Stimulated activated CD8-positive, alpha-beta memory T cell treated with anti-CD3 and anti-CD28 coated beads, Interleukin-12 subunit alpha, Interleukin-12 subunit beta, amount 100 ng/mL, for 24 hours (primary cell): Measurements from ENCODE around the gene MYO7A.

Experiments
- DNase-seq: peaks from one replicate; pipeline ENCODE4 v3.0.0-alpha.2; 2020; ENCODE audit errors: extremely low read depth

The MYO7A gene

GRCh38 chr11:77127235-77127911 is 673 bp upstream of the MYO7A start:
- no peak for DNase-seq

- no peak for DNase-seq
These were observed 1.2 kb downstream of the MYO7A start for GRCh38 chr11:77129069-77129841.

- DNase-seq, result no peak
These were observed 2.1 kb downstream of the MYO7A start for GRCh38 chr11:77129842-77130756.

DNA sequence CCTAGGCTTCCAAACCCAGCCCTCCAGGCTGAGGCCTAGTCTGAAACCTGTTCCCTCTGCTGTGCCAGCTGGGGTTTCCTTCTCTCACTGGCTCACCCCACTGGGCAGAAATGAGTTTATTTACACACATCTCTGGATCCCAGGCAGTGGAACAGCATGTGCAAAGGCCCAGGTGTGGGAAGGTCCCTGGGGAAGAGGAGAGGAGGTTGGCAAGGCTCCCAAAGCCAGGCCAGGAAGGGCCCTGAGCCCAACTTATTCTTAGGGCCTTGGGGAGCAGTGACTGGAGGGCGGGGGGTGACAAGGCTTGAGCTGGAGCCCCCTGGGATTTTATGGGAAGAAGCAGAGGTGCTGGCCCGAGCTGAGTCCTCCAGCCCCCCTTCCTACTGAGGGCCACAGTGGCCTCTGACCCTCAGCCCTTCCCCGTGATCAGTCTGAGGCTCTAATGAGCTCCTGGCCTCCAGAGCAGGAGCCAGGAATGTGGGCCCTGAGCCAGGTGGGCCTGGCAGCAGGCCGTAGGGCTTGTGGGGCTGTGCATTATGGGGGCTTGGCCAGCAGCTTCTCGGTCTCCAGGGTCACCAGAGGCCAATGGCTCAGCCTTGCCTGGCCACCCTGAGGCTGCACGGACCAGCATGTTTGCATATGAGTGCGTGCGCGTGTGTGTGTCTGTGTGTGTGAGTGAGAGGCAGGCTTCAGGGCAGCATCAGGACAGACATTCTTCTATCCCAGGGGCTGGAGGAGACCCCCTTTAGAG is 2.9 kb downstream of the MYO7A start:
- DNase-seq, result no peak

GRCh38 chr11:77131560-77131959 is 3.5 kb downstream of the MYO7A start:
- no peak for DNase-seq

- no peak for DNase-seq
These were observed 7.0 kb downstream of the MYO7A start for GRCh38 chr11:77135069-77135468.

GRCh38 chr11:77136074-77136473 is 8.0 kb downstream of the MYO7A start:
- no peak for DNase-seq

DNA sequence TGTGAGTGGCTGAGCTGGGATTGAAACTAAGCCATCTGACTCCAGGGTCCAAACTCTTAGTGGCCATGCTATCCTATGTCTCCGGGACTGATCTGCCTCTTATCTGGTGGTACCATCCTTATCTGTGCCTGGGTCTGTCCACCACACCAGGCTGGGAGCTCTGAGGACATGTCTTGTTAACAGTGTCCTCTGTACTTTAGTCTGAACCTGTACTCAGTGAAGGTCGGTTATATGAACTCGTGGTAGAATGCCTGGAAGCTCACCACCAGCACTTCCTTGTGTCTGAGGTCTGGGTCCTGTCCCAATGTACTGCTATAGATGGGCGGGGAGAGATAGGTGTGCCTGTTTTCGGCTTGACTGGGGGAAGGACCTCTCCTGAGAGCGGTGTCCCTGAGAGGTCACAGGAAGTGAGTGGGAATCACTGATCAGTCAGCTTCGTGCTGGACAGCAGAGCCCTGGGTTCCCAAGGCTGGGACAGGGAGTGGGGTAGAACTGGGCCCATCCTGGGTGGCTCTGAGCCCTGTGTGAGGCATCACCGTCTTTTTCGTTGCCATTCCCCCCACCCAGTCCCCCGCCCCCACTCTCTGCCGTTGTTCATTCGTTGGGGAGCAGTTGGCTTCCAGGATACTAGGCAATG is 8.9 kb downstream of the MYO7A start:
- no peak for DNase-seq

GRCh38 chr11:77137421-77137820 is 9.4 kb downstream of the MYO7A start:
- DNase-seq, result no peak

DNA sequence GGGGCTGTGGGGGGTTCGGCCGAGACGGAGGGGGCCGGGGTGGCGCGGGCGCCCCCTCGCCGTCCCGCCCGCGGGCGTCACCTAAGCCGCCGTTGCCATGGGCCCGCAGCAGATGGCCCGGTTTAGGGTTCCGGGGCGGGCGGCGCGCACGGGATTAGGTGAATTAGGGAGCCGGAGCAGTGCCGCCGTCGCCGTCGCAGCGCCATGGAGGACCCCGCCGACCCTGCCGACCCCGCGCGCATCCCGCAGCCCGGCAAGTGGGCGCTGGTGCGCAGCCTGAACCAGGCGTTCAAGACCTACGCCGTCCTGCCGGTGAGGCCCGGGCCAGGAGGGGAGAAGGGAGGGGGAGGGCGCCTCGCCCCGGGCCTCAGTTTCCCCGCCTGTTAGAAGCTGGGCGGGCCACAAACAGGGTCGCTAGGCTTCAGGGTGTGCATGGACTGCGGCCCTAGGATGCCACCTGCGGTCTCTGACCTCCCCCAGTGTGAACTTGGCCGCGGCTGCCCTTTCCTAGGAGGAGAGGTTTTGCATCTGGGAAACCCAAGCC is 10.1 kb downstream of the MYO7A start:
- DNase-seq, result no peak

GRCh38 chr11:77139201-77139600 is 11.2 kb downstream of the MYO7A start:
- no peak for DNase-seq

GRCh38 chr11:77140231-77140851 is 12.3 kb downstream of the MYO7A start:
- no peak for DNase-seq

GRCh38 chr11:77141034-77141433 is 13.0 kb downstream of the MYO7A start:
- no peak for DNase-seq

- no peak for DNase-seq
These were observed 13.4 kb downstream of the MYO7A start for GRCh38 chr11:77141475-77141874.

DNA sequence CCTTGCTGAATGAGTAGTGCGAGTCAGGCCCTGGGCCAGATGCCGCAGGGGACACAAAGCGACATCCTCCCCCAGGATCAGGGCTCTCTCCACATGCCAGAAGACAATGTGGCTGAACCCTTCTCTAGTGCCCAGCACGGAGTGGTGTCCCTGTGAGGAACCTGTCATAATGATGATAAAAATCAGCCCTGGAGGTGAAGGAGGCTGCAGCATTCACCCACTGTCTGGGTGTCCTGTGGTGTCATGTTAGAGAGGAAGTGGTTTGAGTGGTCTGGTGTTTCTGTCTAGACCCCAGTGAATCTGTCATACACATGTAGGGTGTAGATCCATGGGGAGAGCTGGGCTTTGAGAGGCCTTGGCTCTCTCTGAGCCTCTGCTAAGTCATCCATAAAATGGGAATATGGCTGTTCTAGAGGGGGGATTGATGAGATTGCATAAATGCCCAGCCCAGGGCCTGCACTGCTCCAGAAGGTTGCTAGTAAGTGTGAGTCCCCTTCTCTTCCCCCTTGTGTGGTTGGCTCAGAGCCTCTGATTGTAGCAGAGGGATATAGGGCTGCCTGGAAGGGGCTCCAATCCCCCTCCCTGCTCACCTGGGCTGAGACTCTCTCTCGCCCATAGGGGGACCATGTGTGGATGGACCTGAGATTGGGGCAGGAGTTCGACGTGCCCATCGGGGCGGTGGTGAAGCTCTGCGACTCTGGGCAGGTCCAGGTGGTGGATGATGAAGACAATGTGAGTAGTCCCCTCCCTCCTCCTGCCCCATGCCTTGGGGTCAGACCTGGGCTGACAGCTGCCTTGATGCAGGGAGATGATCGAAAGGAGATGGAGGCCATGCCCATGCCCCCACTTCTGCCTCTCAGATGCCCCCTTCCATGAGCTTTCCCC is 14.3 kb downstream of the MYO7A start:
- DNase-seq, result no peak

DNA sequence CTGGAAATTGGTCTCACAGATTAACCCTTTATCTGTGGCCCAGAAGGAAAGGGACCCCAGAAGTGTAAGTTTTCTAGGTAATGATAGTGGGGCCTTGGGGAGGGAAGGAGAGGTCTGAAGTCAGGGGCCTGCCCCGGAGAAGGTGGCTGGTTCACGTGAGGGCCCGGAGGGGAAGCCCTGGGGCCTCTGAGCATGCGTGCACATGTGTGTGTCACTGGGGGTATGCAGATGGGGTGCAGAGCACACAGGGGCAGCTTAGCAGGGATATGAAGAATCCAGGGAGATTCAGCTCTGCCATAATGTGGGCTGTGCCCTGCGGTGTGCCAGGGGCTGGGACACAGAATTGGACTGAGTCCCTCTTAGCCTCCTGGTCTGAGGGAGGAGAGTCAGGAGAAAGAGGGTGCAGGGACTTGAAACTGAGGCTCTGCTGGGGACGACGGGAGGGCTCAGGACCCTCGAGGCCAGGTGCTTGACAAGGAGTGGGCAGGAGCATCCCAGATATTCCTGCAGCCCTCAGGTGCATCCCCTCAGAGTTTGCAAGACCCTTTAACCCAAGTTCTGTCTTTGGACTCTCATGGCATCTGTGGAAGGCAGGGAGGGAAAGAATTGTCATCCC is 15.5 kb downstream of the MYO7A start:
- no peak for DNase-seq

DNA sequence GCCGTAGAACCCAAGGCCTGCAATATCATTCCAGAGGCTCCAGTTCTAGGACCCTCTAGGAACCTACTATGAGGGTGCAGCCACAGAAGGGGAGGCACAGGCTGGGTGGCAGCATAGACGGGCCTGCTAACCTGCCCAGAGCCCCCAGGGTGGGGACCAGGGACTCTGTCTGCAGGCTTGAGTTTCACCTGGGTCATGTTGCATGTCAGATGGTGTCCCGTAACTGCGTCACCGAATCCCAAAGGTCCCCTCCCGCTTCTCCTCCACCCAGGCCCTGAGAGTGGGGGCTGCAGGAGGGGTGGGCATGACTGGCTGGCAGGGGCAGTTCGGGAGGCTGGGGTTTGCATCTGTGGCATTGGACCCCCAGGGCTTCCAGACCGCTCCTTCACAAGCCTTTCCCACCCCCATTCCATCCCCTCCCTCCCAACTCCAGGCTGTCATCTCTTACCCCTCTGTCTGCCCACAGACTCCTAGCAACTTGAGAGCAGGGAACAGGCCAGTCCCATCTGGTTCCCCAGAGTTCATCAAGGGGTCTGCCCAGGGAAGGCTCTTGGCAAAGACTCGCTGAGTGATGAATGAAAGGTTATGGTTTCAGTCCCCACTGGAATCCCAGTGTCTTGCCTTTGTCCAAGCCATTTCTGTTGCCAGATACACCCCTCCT is 16.3 kb downstream of the MYO7A start:
- no peak for DNase-seq

DNA sequence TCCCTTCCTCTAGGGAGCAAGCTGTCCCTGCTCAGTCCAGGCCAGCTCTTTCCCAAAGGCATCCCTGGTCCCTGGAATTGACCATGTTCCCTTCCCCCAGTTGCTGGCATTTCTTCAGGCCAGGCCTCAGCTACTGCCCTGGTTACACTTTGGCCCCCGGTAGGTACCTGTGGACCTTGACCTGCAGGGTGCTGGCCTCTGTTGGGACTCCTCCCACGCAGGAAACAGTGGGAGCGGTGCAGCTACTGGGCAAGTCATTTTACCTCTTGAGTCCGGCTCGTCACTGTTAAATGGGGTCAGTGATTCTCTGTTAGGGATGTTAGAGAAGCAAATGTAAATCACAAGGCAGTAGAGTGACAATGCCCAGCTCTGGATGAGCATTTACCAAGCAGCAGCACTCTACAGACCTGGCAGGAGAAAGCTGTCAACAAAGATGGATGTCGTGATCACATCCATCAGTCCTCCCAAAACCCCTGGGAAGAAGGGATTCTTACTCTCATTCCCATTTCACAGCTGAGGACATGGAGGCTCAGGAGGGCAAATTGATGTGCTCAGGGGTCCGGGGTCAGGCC is 16.9 kb downstream of the MYO7A start:
- DNase-seq, result no peak
